Erythroblast (primary cell): ENCODE data around the gene ITPK1.

Experiments used
- GATA1 ChIP-seq: IDR thresholded peaks from 2 replicates; pipeline ENCODE4 v1.6.1; 2011; ENCODE audit warnings: low read depth, mild to moderate bottlenecking, control low read depth, low read length, moderate library complexity
- POLR2A ChIP-seq: IDR thresholded peaks from 2 replicates; pipeline ENCODE4 v1.6.1; 2011; ENCODE audit warnings: mild to moderate bottlenecking, low read length

DNA sequence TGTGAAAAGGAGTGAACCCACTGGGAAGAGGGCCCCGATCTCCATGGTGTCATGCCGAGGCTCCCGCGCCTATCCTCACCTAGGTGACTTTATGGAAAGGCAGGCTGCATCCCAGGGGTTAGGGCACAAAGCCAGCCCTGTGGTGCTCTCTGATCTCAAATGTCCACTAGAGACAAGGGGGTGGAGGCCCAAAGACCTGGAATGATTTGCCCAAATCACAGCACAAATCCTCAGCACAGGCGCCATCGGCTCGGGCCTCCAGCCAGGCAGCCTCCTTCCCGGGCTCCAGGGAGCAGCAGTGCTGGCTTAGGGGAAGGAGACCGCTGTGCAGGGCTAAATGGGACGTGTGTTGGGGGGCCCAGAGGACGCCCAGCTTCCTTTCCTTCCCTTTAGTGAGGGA, 175.2 kb downstream of the ITPK1 start:
- no peak for TF ChIP-seq POLR2A
- no peak for TF ChIP-seq GATA1
